ENCODE measurements around the gene NRXN3. TPM values are rescaled to one million over a fixed set of nuclear protein-coding genes. Genes with fewer than 3 reads are reported as not detected.

NRXN3 gene
- polyA plus RNA-seq, 1 donor (not counting 4 experiments of a cell fraction or from before 2014, with no cell fraction given): 0.89 TPM

DNA sequence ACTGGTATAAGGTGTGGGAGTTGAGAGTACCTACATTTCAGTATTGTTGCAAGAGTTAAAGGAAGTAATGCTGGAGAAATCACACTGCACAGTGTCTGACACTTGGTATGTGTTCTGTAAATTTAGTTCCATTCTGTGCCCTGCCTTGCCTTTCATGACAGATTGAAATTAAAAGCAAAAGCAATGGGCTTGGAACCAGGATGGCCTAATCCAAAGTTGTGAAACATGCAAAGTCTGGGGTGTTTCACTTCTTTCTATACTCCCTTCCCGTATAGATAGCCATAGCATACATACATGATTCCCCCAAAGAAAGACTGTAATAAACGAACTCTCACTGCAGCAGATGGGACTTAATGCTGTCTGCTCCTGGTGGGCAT lies 281.1 kb downstream of the NRXN3 start:
- Histone ChIP-seq H3K9me1 (ENCODE audit: control insufficient read depth, extremely low read depth, insufficient read depth, low read length) (no peaks in the 10 kb centered on the region), H3K79me2 (ENCODE audit: control insufficient read depth, insufficient read depth, low read length) (no peaks in the 10 kb centered on the region), H3K9me3 (ENCODE audit: control insufficient read depth, low read depth, low read length) (no peaks in the 10 kb centered on the region), H3K4me1 (ENCODE audit: control insufficient read depth, extremely low read depth, insufficient read depth, low read length) (no peaks in the 10 kb centered on the region), H4K20me1 (ENCODE audit: control insufficient read depth, extremely low read depth, insufficient read depth, low read length) (no peaks in the 10 kb centered on the region), H3K27me3 (ENCODE audit: control insufficient read depth, extremely low read depth, insufficient read depth, low read length) (no peaks in the 10 kb centered on the region), H3K27ac (ENCODE audit: control insufficient read depth, insufficient read depth, low read length) (no peak overlapping the region), H3K4me2 (ENCODE audit: control insufficient read depth, extremely low read depth, insufficient read depth, low read depth, low read length) (no peak overlapping the region), H3K4me3 (ENCODE audit: control insufficient read depth in 2 of 3, extremely low read depth in 1 of 3, insufficient read depth in 2 of 3, low read depth in 1 of 3, low read length in 3 of 3) (no peak overlapping the region), H3K9ac (ENCODE audit: control insufficient read depth, extremely low read depth, insufficient read depth, low read length) (no peak overlapping the region), H2AFZ (ENCODE audit: control insufficient read depth, low read length) (no peak overlapping the region), H3K36me3 (ENCODE audit: control insufficient read depth in 2 of 2, extremely low read depth in 1 of 2, insufficient read depth in 2 of 2, low read length in 2 of 2) (no peaks in the 10 kb centered on the region)
- TF ChIP-seq EZH2 (IDR thresholded peaks at IDR 0.05; ENCODE audit: low read length) (no peak), CTCF (optimal IDR thresholded peaks at IDR 0.05 in 1 of 3, IDR thresholded peaks at IDR 0.05 in 1 of 3, conservative IDR thresholded peaks at IDR 0.05 in 1 of 3; ENCODE audit: extremely low read depth in 1 of 3, insufficient read depth in 2 of 3, low read length in 3 of 3) (no peak)
- no peak for FAIRE-seq
- dilution Hi-C loops (cut with MboI; ENCODE audit: extremely low pct_ligation_motif_present, low sequenced_read_pairs): no loop called here
- no peak for DNase-seq (ENCODE audit: low read depth, low spot score)

DNA sequence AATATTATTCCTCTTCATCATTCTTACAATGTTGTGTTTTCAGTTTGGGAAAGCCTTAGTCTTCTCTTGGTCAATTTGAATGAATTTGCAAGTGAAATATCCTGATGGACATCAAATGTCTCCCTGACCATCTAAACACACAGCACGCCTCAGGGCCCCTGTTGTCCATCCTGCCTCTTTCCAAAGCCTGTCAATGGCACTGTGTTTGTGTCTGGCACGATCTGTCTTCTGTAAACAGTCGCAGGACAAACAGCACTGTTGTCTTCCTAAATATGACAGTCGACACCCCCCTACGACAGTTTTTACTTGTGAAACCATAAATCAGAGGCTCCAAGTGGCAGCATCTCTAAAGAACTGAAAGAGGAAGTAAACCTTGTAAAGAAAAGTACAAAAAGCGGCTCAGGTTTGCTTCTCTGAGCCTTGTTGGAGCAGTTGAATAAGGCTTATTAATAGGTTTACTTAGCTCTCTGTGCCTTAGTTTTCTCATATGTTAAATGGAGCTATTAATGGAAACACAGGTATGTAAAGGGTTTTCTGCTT lies 285.8 kb downstream of the NRXN3 start:
- Histone ChIP-seq H2AFZ (ENCODE audit: control insufficient read depth, low read length) (no peak overlapping the region), H3K4me1 (ENCODE audit: control insufficient read depth, extremely low read depth, insufficient read depth, low read length) (no peaks in the 10 kb centered on the region), H3K4me2 (ENCODE audit: control insufficient read depth, extremely low read depth, insufficient read depth, low read depth, low read length) (no peak overlapping the region), H3K79me2 (ENCODE audit: control insufficient read depth, insufficient read depth, low read length) (no peaks in the 10 kb centered on the region), H3K9me3 (ENCODE audit: control insufficient read depth, low read depth, low read length) (no peaks in the 10 kb centered on the region), H3K9ac (ENCODE audit: control insufficient read depth, extremely low read depth, insufficient read depth, low read length) (no peak overlapping the region), H4K20me1 (ENCODE audit: control insufficient read depth, extremely low read depth, insufficient read depth, low read length) (no peaks in the 10 kb centered on the region), H3K9me1 (ENCODE audit: control insufficient read depth, extremely low read depth, insufficient read depth, low read length) (no peaks in the 10 kb centered on the region), H3K4me3 (ENCODE audit: control insufficient read depth in 2 of 3, extremely low read depth in 1 of 3, insufficient read depth in 2 of 3, low read depth in 1 of 3, low read length in 3 of 3) (no peak overlapping the region), H3K27ac (ENCODE audit: control insufficient read depth, insufficient read depth, low read length) (no peak overlapping the region), H3K27me3 (ENCODE audit: control insufficient read depth, extremely low read depth, insufficient read depth, low read length) (no peaks in the 10 kb centered on the region), H3K36me3 (ENCODE audit: control insufficient read depth in 2 of 2, extremely low read depth in 1 of 2, insufficient read depth in 2 of 2, low read length in 2 of 2) (no peaks in the 10 kb centered on the region)
- TF ChIP-seq CTCF (optimal IDR thresholded peaks at IDR 0.05 in 1 of 3, IDR thresholded peaks at IDR 0.05 in 1 of 3, conservative IDR thresholded peaks at IDR 0.05 in 1 of 3; ENCODE audit: extremely low read depth in 1 of 3, insufficient read depth in 2 of 3, low read length in 3 of 3): no peak
- no peak for TF ChIP-seq EZH2 (IDR thresholded peaks at IDR 0.05; ENCODE audit: low read length)
- DNase-seq (ENCODE audit: low read depth, low spot score) (no peak), FAIRE-seq (no peak)
- dilution Hi-C loops (cut with MboI; ENCODE audit: extremely low pct_ligation_motif_present, low sequenced_read_pairs): no loop called here
